ENCODE data around the gene DPF1.

Gene DPF1

GRCh38 chr19:38197937-38198704 lies 25.9 kb downstream of the DPF1 start:
- no peak for DNase-seq (ENCODE audit: low read depth)

GRCh38 chr19:38196948-38197656 lies 26.9 kb downstream of the DPF1 start:
- DNase-seq (ENCODE audit: low read depth): no peak

- DNase-seq (ENCODE audit: low read depth): no peak
Measured at GRCh38 chr19:38196245-38196837, 27.7 kb downstream of the DPF1 start.

- no peak for DNase-seq (ENCODE audit: low read depth)
Measured at GRCh38 chr19:38195237-38195636, 28.8 kb downstream of the DPF1 start.

- DNase-seq (ENCODE audit: low read depth): no peak
Measured at GRCh38 chr19:38194061-38194701, 29.8 kb downstream of the DPF1 start.

GRCh38 chr19:38193445-38193844 lies 30.6 kb downstream of the DPF1 start:
- DNase-seq (ENCODE audit: low read depth): no peak

- DNase-seq (ENCODE audit: low read depth): no peak
Measured at GRCh38 chr19:38191747-38192146, 32.3 kb downstream of the DPF1 start.

- no peak for DNase-seq (ENCODE audit: low read depth)
Measured at GRCh38 chr19:38190793-38191192, 33.2 kb downstream of the DPF1 start.

GRCh38 chr19:38190061-38190460 lies 34.0 kb downstream of the DPF1 start:
- no peak for DNase-seq (ENCODE audit: low read depth)

GRCh38 chr19:38185562-38185961 lies 38.5 kb downstream of the DPF1 start:
- no peak for DNase-seq (ENCODE audit: low read depth)

GRCh38 chr19:38184815-38185214 lies 39.2 kb downstream of the DPF1 start:
- DNase-seq (ENCODE audit: low read depth): no peak

GRCh38 chr19:38183251-38183897 lies 40.6 kb downstream of the DPF1 start:
- no peak for DNase-seq (ENCODE audit: low read depth)

GRCh38 chr19:38182536-38183210 lies 41.3 kb downstream of the DPF1 start:
- no peak for DNase-seq (ENCODE audit: low read depth)

- no peak for DNase-seq (ENCODE audit: low read depth)
Measured at GRCh38 chr19:38180071-38180470, 44.0 kb downstream of the DPF1 start.

GRCh38 chr19:38175422-38175821 lies 48.6 kb downstream of the DPF1 start:
- no peak for DNase-seq (ENCODE audit: low read depth)

GRCh38 chr19:38173291-38174041 lies 50.6 kb downstream of the DPF1 start:
- no peak for DNase-seq (ENCODE audit: low read depth)

- DNase-seq (ENCODE audit: low read depth): no peak
Measured at GRCh38 chr19:38172001-38172400, 52.0 kb downstream of the DPF1 start.

GRCh38 chr19:38170334-38170733 lies 53.7 kb downstream of the DPF1 start:
- no peak for DNase-seq (ENCODE audit: low read depth)

- no peak for DNase-seq (ENCODE audit: low read depth)
Measured at GRCh38 chr19:38168637-38169036, 55.4 kb downstream of the DPF1 start.

GRCh38 chr19:38165335-38165734 lies 58.7 kb downstream of the DPF1 start:
- DNase-seq (ENCODE audit: low read depth): no peak

- no peak for DNase-seq (ENCODE audit: low read depth)
Measured at GRCh38 chr19:38164526-38164925, 59.5 kb downstream of the DPF1 start.
